DOHH2 (cell line): ENCODE results near the gene ADGRL3.

Experiments
- EZH2phosphoT487 ChIP-seq: fragments of 200-600 bp; sonication (generic); IDR thresholded peaks from 2 replicates; pipeline ENCODE4 v1.6.1; 2017; ENCODE audit warnings: borderline replicate concordance, mild to moderate bottlenecking, antibody characterized with exemption, low read length, moderate library complexity, mixed read lengths
- TF ChIP-seq, protein P1 (sequence below): fragments of 200-600 bp; sonication (generic); IDR thresholded peaks from one replicate; pipeline ENCODE4 v1.5.1; 2014; ENCODE audit warnings: antibody characterized with exemption, mild to moderate bottlenecking, low read depth, low read length; ENCODE audit not compliant: poor library complexity, severe bottlenecking

DNA sequence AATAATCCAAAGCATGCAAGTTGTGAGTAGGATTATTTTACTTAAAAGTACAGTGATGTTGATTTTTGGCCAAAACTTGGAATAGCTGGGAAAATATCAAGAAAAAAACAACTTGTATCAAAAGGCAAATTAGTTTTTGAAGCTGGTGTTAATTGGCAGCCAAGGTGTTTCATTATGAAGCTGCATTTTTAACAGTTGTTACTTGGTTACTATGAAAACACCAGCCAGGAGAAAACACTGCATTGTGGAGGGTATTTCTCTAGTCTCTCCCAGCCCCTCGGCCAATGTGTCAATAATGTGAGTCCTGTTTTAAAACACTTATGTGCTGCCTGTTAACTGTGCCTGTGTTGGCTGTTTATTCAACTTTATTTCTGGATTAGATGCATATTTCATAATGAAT, 733.4 kb downstream of the ADGRL3 start:
- TF ChIP-seq, protein P1, sequence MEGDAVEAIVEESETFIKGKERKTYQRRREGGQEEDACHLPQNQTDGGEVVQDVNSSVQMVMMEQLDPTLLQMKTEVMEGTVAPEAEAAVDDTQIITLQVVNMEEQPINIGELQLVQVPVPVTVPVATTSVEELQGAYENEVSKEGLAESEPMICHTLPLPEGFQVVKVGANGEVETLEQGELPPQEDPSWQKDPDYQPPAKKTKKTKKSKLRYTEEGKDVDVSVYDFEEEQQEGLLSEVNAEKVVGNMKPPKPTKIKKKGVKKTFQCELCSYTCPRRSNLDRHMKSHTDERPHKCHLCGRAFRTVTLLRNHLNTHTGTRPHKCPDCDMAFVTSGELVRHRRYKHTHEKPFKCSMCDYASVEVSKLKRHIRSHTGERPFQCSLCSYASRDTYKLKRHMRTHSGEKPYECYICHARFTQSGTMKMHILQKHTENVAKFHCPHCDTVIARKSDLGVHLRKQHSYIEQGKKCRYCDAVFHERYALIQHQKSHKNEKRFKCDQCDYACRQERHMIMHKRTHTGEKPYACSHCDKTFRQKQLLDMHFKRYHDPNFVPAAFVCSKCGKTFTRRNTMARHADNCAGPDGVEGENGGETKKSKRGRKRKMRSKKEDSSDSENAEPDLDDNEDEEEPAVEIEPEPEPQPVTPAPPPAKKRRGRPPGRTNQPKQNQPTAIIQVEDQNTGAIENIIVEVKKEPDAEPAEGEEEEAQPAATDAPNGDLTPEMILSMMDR, result no peak
- TF ChIP-seq EZH2phosphoT487, result no peak
